Measurements from ENCODE around the gene ARHGAP5. TPM values are rescaled to one million over a fixed set of nuclear protein-coding genes. Genes with fewer than 3 reads are reported as not detected.

ARHGAP5 gene
- total and polyA plus RNA-seq, 8 donors: 10.3 to 229 (median 100) TPM

DNA sequence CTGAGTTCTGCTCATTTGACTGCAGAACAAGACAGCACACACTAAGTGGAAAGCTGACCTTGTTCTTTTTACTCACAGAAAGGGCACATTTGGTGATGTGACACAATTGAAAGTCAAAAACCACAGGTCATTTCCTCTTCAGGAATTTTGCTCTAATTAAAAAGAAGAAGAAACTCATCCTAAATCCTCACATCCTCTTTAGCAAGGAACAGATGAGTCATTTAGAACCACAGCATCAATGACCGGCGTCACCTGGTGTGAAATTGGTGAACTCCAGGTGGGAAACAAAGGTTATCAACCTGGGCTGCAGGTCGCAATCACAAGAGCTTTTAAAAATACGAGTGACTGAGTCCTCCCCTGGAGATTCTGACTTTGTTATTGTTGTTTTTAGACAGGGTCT lies 128.9 kb downstream of the ARHGAP5 start:
- H3K4me1 ChIP-seq: peaks cover 9 to 34% (median 19%) of the 10 kb centered on the region in 4 donors
- intact Hi-C loops (cut with DNase I; ENCODE audit: low total_unique reads): no loop called here
- H3K27me3 ChIP-seq: no peaks in the 10 kb centered on the region
- DNase-seq: no peak
- H3K9me3 ChIP-seq: no peaks in the 10 kb centered on the region
- H3K36me3 ChIP-seq: no peaks in the 10 kb centered on the region
- H3K4me3 ChIP-seq: no peak overlapping the region
- 47 to 60% (median 54%) methylated on average over 4 of the region's 4 CpGs for WGBS, 5 donors
- no peak overlapping the region for H3K27ac ChIP-seq
- TF ChIP-seq POLR2A (IDR thresholded peaks at IDR 0.05) (no peak), CTCF (IDR thresholded peaks at IDR 0.05) (no peak), POLR2AphosphoS5 (IDR thresholded peaks at IDR 0.05) (no peak), EP300 (IDR thresholded peaks at IDR 0.05) (no peak)

- intact Hi-C loops (cut with DNase I; ENCODE audit: low total_unique reads): no loop called here
- no peak for DNase-seq
- WGBS, 5 donors: 66 to 78% (median 76%) methylated on average over 2 of the region's 2 CpGs
- no peaks in the 10 kb centered on the region for H3K27me3 ChIP-seq
- no peak overlapping the region for H3K4me3 ChIP-seq
- H3K4me1 ChIP-seq: peaks cover 9 to 28% (median 16%) of the 10 kb centered on the region in 4 donors
- H3K36me3 ChIP-seq: no peaks in the 10 kb centered on the region
- H3K9me3 ChIP-seq: no peaks in the 10 kb centered on the region
- H3K27ac ChIP-seq: no peak overlapping the region
- TF ChIP-seq POLR2A (IDR thresholded peaks at IDR 0.05) (no peak), POLR2AphosphoS5 (IDR thresholded peaks at IDR 0.05) (no peak), EP300 (IDR thresholded peaks at IDR 0.05) (no peak), CTCF (IDR thresholded peaks at IDR 0.05) (no peak)
These were observed 129.4 kb downstream of the ARHGAP5 start for GRCh38 chr14:32206552-32206951.

DNA sequence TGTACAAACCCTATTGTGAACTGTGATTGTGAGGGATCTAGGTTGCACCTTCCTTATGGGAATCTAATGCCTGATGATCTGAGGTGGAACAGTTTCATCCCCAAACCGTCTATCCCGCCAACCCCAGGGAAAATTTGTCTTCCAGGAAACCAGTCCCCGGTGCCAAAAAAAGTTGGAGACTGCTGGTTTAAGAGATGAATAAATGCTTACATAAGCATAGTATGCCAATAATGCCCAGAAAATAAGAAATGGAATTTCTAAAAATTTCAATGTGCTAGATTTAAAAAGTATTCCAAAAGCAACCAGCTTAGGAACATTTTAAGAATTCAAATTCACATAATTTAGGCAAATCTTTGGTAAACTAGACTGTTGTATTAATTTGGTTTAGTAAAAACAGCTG lies 131.4 kb downstream of the ARHGAP5 start:
- 73 to 93% (median 88%) methylated on average over 3 of the region's 3 CpGs for WGBS, 5 donors
- Histone ChIP-seq H3K27ac (no peak overlapping the region), H3K9me3 (no peaks in the 10 kb centered on the region), H3K36me3 (no peaks in the 10 kb centered on the region), H3K4me3 (no peak overlapping the region), H3K4me1 (peaks cover 0 to 9% (median 4%) of the 10 kb centered on the region in 4 donors), H3K27me3 (no peaks in the 10 kb centered on the region)
- no peak for TF ChIP-seq EP300 (IDR thresholded peaks at IDR 0.05)
- no peak for TF ChIP-seq CTCF (IDR thresholded peaks at IDR 0.05)
- TF ChIP-seq POLR2AphosphoS5 (IDR thresholded peaks at IDR 0.05): no peak
- no peak for TF ChIP-seq POLR2A (IDR thresholded peaks at IDR 0.05)
- intact Hi-C loops (cut with DNase I; ENCODE audit: low total_unique reads): no loop called here
- DNase-seq: no peak

Small RNA genes lying within 50 kb of the gene (small RNA-seq; reads per million reads assigned to genes)
- gene RNU6-7 (0 reads per million in 4 donors), gene RNU6-8 (0 reads per million in 4 donors)

Other genes with a start within 250 kb of the ARHGAP5 start
- not detected for gene RNU6-7, start 124.7 kb downstream of the ARHGAP5 start, total RNA-seq
- gene RNU6-7, start 124.7 kb downstream of the ARHGAP5 start, polyA plus RNA-seq: not detected
- gene RNU6-8, start 126.0 kb downstream of the ARHGAP5 start, total RNA-seq: not detected
- not detected for gene RNU6-8, start 126.0 kb downstream of the ARHGAP5 start, polyA plus RNA-seq